HCT116 (cell line): Measurements from ENCODE around the gene CEP290. TPM values are rescaled to one million over a fixed set of nuclear protein-coding genes. Genes with fewer than 3 reads are reported as not detected.

Source experiments
- ATAC-seq: fragments of 200-7000 bp; cut with Tn5 transposase; 2 replicates; pipeline ENCODE4 v1.9.1; 2020; ENCODE audit warnings: mild to moderate bottlenecking, moderate library complexity
- BruUV-seq: library from RNA; stranded (reverse); fragments of 400-500 nt; replicated peaks from 2 replicates; lab custom pipeline; 2021; lab: Mats Ljungman, UMichigan
- CTCF ChIA-PET: fragments of 300-600 bp; sonication (Branson Sonifier 250); formaldehyde crosslinking; loops from one replicate; lab custom pipeline; 2021; ENCODE audit warnings: antibody characterized with exemption; lab: Charles Lee
- POLR2A ChIA-PET: fragments of 300-600, 350-600 bp; sonication (Branson Sonifier 250); formaldehyde crosslinking; loops from one replicate; lab custom pipeline; 2021; ENCODE audit warnings: antibody characterized with exemption; lab: Charles Lee
- RAD21 ChIA-PET, 2 experiments: fragments of 300-600 bp; sonication (Branson Sonifier 250); formaldehyde crosslinking; loops; one replicate each; lab custom pipeline; 2023; ENCODE audit warnings: low total read pairs in 2 of 2; ENCODE audit not compliant: uncharacterized antibody in 2 of 2, unreplicated experiment in 2 of 2, low non-redundant PET in 1 of 2; lab: Charles Lee
- DNase-seq: peaks from one replicate; pipeline ENCODE4 v3.0.0-alpha.2; 2010; ENCODE audit warnings: low read depth, low spot score
- H2AFZ ChIP-seq: fragments of 200-600 bp; shearing (Covaris generic), sonication (generic); 2 replicates; pipeline ENCODE4 v1.6.1; 2017; ENCODE audit warnings: low read depth, mixed run types, mixed read lengths, antibody characterized with exemption, low read length; ENCODE audit not compliant: poor library complexity, severe bottlenecking
- H3K27ac ChIP-seq: 2 replicates; pipeline ENCODE4 v1.5.1; 2012; ENCODE audit warnings: low read depth, low read length
- H3K27me3 ChIP-seq: fragments of 200-600 bp; sonication (generic); 2 replicates; pipeline ENCODE4 v1.6.1; 2016; ENCODE audit warnings: mixed run types, low read length, mixed read lengths; ENCODE audit not compliant: insufficient read depth
- H3K36me3 ChIP-seq, 2 experiments: fragments of 200-500 bp in 1 of 2; fragments of 200-600 bp in 1 of 2; sonication (Bioruptor generic) in 1 of 2; sonication (generic) in 1 of 2; 2 replicates each; pipeline versions ENCODE4 v1.5.1 to v1.6.1; 2014 to 2016; ENCODE audit warnings: low read length in 2 of 2, inconsistent platforms in 1 of 2, mixed read lengths in 1 of 2, mixed run types in 1 of 2; ENCODE audit not compliant: insufficient read depth in 2 of 2, control insufficient read depth in 1 of 2
- H3K4me1 ChIP-seq, 2 experiments: fragments of 200-600 bp in 1 of 2; sonication (generic) in 1 of 2; 2 replicates each; pipeline versions ENCODE4 v1.5.1 to v1.6.1; 2012 to 2017; ENCODE audit warnings: low read length in 2 of 2, inconsistent platforms in 1 of 2, mild to moderate bottlenecking in 1 of 2, mixed read lengths in 1 of 2, mixed run types in 1 of 2, moderate library complexity in 1 of 2; ENCODE audit not compliant: insufficient read depth in 2 of 2, control insufficient read depth in 1 of 2
- H3K4me2 ChIP-seq: fragments of 200-600 bp; sonication (generic); 2 replicates; pipeline ENCODE4 v1.6.1; 2017; ENCODE audit warnings: mixed run types, low read length, mixed read lengths
- H3K4me3 ChIP-seq, 2 experiments: fragments of 200-600 bp in 1 of 2; sonication (generic) in 1 of 2; replicated peaks in 1 of 2; 2 replicates each; pipeline ENCODE4 v1.5.1; 2011 to 2016; ENCODE audit warnings: low read length in 2 of 2, control low read depth in 1 of 2, low read depth in 1 of 2, mild to moderate bottlenecking in 1 of 2, mixed read lengths in 1 of 2, mixed run types in 1 of 2
- H3K79me2 ChIP-seq: fragments of 200-600 bp; sonication (generic); 2 replicates; pipeline ENCODE4 v1.6.1; 2017; ENCODE audit warnings: mild to moderate bottlenecking, mixed run types, low read length, moderate library complexity, mixed read lengths; ENCODE audit not compliant: insufficient read depth
- H3K9ac ChIP-seq: fragments of 200-600 bp; sonication (generic); 2 replicates; pipeline ENCODE4 v1.6.1; 2016; ENCODE audit warnings: low read length, mixed read lengths
- H3K9me2 ChIP-seq: fragments of 200-600 bp; sonication (generic), shearing (Covaris generic); 2 replicates; pipeline ENCODE4 v1.6.1; 2017; ENCODE audit warnings: mixed run types, mild to moderate bottlenecking, moderate library complexity; ENCODE audit not compliant: insufficient read depth
- H3K9me3 ChIP-seq, 2 experiments: fragments of 200-500 bp in 1 of 2; fragments of 200-600 bp in 1 of 2; sonication (Bioruptor generic) in 1 of 2; sonication (generic) in 1 of 2; 2 replicates each; pipeline ENCODE4 v1.6.1; 2014 to 2017; ENCODE audit warnings: low read length in 2 of 2, mixed read lengths in 2 of 2, inconsistent platforms in 1 of 2, low read depth in 1 of 2, mild to moderate bottlenecking in 1 of 2, mixed run types in 1 of 2, moderate library complexity in 1 of 2; ENCODE audit not compliant: control insufficient read depth in 1 of 2, insufficient read depth in 1 of 2
- H4K20me1 ChIP-seq: fragments of 200-600 bp; sonication (generic), shearing (Covaris generic); 2 replicates; pipeline ENCODE4 v1.6.1; 2017; ENCODE audit warnings: mixed run types, mild to moderate bottlenecking, moderate library complexity; ENCODE audit not compliant: insufficient read depth
- CEBPB ChIP-seq: IDR thresholded peaks from 2 replicates; pipeline ENCODE4 v1.6.1; 2012; ENCODE audit warnings: low read depth
- POLR2A ChIP-seq: IDR thresholded peaks from 2 replicates; pipeline ENCODE4 v1.7.0; 2011; ENCODE audit warnings: borderline replicate concordance; ENCODE audit not compliant: insufficient read depth, insufficient read length; ENCODE audit errors: extremely low read depth
- REST ChIP-seq: IDR thresholded peaks from 2 replicates; pipeline ENCODE4 v1.6.1; 2012; ENCODE audit warnings: low read depth
- ZBTB33 ChIP-seq: IDR thresholded peaks from 2 replicates; pipeline ENCODE4 v1.6.1; 2011; ENCODE audit warnings: mild to moderate bottlenecking, low read length, moderate library complexity; ENCODE audit not compliant: insufficient replicate concordance; ENCODE audit errors: extremely low read depth
- intact Hi-C: fragments of 100-400 bp; cut with micrococcal nuclease; formaldehyde crosslinking; loops from 2 replicates; pipeline ENCODE4 v1.10.0; 2022
- total RNA-seq: library from RNA; stranded (reverse); gene quantifications from one replicate; pipeline ENCODE4 v1.2.1, GENCODE V29; 2021; ENCODE audit not compliant: unreplicated experiment

CEP290 gene
- total RNA-seq, 1 experiment from 2014 or later: 13.6 TPM

GRCh38 chr12:88127855-88128254 lies 14.0 kb downstream of the CEP290 start:
- H3K27ac ChIP-seq: no peak overlapping the region
- H3K27me3 ChIP-seq: no peaks in the 10 kb centered on the region
- H2AFZ ChIP-seq: no peak overlapping the region
- no TSS peak for BruUV-seq
- CTCF ChIA-PET: no interaction called here
- no peaks in the 10 kb centered on the region for H3K79me2 ChIP-seq
- ATAC-seq: no peak
- H3K4me1 ChIP-seq: no peaks in the 10 kb centered on the region
- H3K9me2 ChIP-seq: no peaks in the 10 kb centered on the region
- no peaks in the 10 kb centered on the region for H3K9me3 ChIP-seq
- POLR2A ChIA-PET: no interaction called here
- H4K20me1 ChIP-seq: no peaks in the 10 kb centered on the region
- H3K4me2 ChIP-seq: no peak overlapping the region
- H3K36me3 ChIP-seq: peaks cover 11% of the 10 kb centered on the region in 2 experiments; a peak in 3 of 4 replicates
- RAD21 ChIA-PET: no interaction called here
- no peak overlapping the region for H3K4me3 ChIP-seq
- no peak for DNase-seq
- TF ChIP-seq REST (no peak), POLR2A (no peak), ZBTB33 (no peak), CEBPB (no peak)
- intact Hi-C loops: no loop called here
- no peak overlapping the region for H3K9ac ChIP-seq
